PC-3 (cell line): Measurements from ENCODE around the gene TMEM125. TPM values are rescaled to one million over a fixed set of nuclear protein-coding genes. Genes with fewer than 3 reads are reported as not detected.

ENCODE experiments used
- ATAC-seq: fragments of 200-7000 bp; cut with Tn5 transposase; 2 replicates; pipeline ENCODE4 v1.9.1; 2020; ENCODE audit warnings: mild to moderate bottlenecking, moderate library complexity
- BruUV-seq: library from RNA; stranded (reverse); fragments of 400-500 nt; replicated peaks from 2 replicates; lab custom pipeline; 2021; lab: Mats Ljungman, UMichigan
- CTCF ChIA-PET: fragments of 300-600 bp; sonication (Branson Sonifier 250); formaldehyde crosslinking; loops from one replicate; lab custom pipeline; 2022; ENCODE audit warnings: antibody characterized with exemption; lab: Charles Lee
- POLR2A ChIA-PET: fragments of 300-600 bp; sonication (Branson Sonifier 250); formaldehyde crosslinking; loops from one replicate; lab custom pipeline; 2022; ENCODE audit warnings: antibody characterized with exemption; ENCODE audit not compliant: unreplicated experiment; lab: Charles Lee
- DNase-seq: peaks from one replicate; pipeline ENCODE4 v3.0.0-alpha.2; 2015
- H2AFZ ChIP-seq: fragments of 300-600 bp; sonication (generic); 2 replicates; pipeline ENCODE4 v1.6.0; 2016; ENCODE audit warnings: antibody characterized with exemption, low read length
- H3F3A ChIP-seq: fragments of 300-600 bp; sonication (generic); one replicate; pipeline ENCODE4 v1.6.0; 2017; ENCODE audit warnings: antibody characterized with exemption, low read length, control low read depth, mild to moderate bottlenecking; ENCODE audit not compliant: unreplicated experiment
- H3K27ac ChIP-seq: fragments of 300-600 bp; sonication (generic); 2 replicates; pipeline ENCODE4 v1.5.1; 2016; ENCODE audit warnings: mild to moderate bottlenecking, low read length
- H3K27me3 ChIP-seq: fragments of 300-600 bp; sonication (generic); 2 replicates; pipeline ENCODE4 v1.6.1; 2016; ENCODE audit warnings: low read length, mixed read lengths
- H3K36me3 ChIP-seq: fragments of 300-600 bp; sonication (generic); 2 replicates; pipeline ENCODE4 v1.6.1; 2016; ENCODE audit warnings: low read depth, mixed run types, low read length, mixed read lengths
- H3K4me1 ChIP-seq: fragments of 300-600 bp; sonication (generic); 2 replicates; pipeline ENCODE4 v1.5.1; 2016; ENCODE audit warnings: low read length; ENCODE audit not compliant: insufficient read depth
- H3K4me2 ChIP-seq: fragments of 300-600 bp; sonication (generic); 2 replicates; pipeline ENCODE4 v1.6.0; 2016; ENCODE audit warnings: low read length
- H3K4me3 ChIP-seq: fragments of 300-600 bp; sonication (generic); 2 replicates; pipeline ENCODE4 v1.5.1; 2016; ENCODE audit warnings: mild to moderate bottlenecking, low read length, mixed read lengths
- H3K79me2 ChIP-seq: fragments of 300-600 bp; sonication (generic); 2 replicates; pipeline ENCODE4 v1.6.1; 2017; ENCODE audit warnings: low read length, mixed read lengths
- H3K9ac ChIP-seq: fragments of 300-600 bp; sonication (generic); 2 replicates; pipeline ENCODE4 v1.6.0; 2016; ENCODE audit warnings: mild to moderate bottlenecking, low read length
- H3K9me2 ChIP-seq: fragments of 300-600 bp; sonication (generic); replicated peaks from 2 replicates; pipeline ENCODE4 v1.6.1; 2016; ENCODE audit warnings: mixed run types, low read length, mixed read lengths
- H3K9me3 ChIP-seq: fragments of 300-600 bp; sonication (generic); 2 replicates; pipeline ENCODE4 v1.6.1; 2016; ENCODE audit warnings: low read length, mixed read lengths
- H4K20me1 ChIP-seq: fragments of 300-600 bp; sonication (generic); 2 replicates; pipeline ENCODE4 v1.6.1; 2016; ENCODE audit warnings: low read length, mixed read lengths
- EZH2 ChIP-seq: fragments of 300-600 bp; sonication (generic); IDR thresholded peaks from one replicate; pipeline ENCODE4 v1.6.1; 2017; ENCODE audit warnings: antibody characterized with exemption, mild to moderate bottlenecking, low read length; ENCODE audit not compliant: unreplicated experiment
- EZH2phosphoT487 ChIP-seq: fragments of 300-600 bp; sonication (generic); IDR thresholded peaks from 2 replicates; pipeline ENCODE4 v1.6.1; 2018; ENCODE audit warnings: mild to moderate bottlenecking, antibody characterized with exemption, low read length, borderline replicate concordance
- intact Hi-C: fragments of 100-400 bp; cut with micrococcal nuclease; formaldehyde crosslinking; loops from 2 replicates; pipeline ENCODE4 v1.9.0; 2023
- total RNA-seq: library from RNA; depleted of rRNA; stranded (reverse); fragments of >200 nt; gene quantifications from 2 replicates; pipeline ENCODE4 v1.2.3, GENCODE V29; 2014
- TF ChIP-seq, protein P1 (sequence below): fragments of 300-600 bp; sonication (generic); conservative IDR thresholded peaks from 2 replicates; pipeline ENCODE4 v1.5.1; 2017; ENCODE audit warnings: antibody characterized with exemption, low read depth, mild to moderate bottlenecking, low read length

Gene TMEM125
- total RNA-seq, 1 experiment from 2014 or later: 9.8 TPM

DNA sequence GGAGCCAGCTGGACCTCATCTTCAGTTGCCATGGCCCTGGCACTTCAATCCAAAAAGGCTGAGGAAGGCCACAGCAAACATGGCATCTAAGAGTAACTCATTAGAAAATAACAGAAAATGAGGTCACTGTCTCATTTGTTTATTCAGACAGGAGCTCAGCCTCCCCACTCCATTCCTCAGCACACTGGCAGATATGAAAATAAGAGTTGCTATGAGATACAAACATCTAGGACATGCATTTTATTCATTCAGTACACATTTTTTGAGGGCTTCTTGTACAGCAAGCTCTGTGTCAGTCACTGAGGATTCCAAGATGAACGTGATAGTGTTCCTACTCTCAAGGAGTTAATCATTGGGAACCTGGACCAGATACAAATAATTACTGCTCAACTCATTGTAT, 32.7 kb upstream of the TMEM125 start:
- H3K4me2 ChIP-seq: no peak overlapping the region
- H3F3A ChIP-seq: no peaks in the 10 kb centered on the region
- H3K9ac ChIP-seq: no peak overlapping the region
- H3K4me3 ChIP-seq: no peak overlapping the region
- ChIA-PET CTCF (no interaction called here), POLR2A (no interaction called here)
- intact Hi-C loops: no loop called here
- H3K9me3 ChIP-seq: no peaks in the 10 kb centered on the region
- H3K27ac ChIP-seq: no peak overlapping the region
- no peak for ATAC-seq
- peaks cover 28% of the 10 kb centered on the region for H3K4me1 ChIP-seq
- no peak overlapping the region for H2AFZ ChIP-seq
- H3K27me3 ChIP-seq: no peaks in the 10 kb centered on the region
- no peak for DNase-seq
- no peaks in the 10 kb centered on the region for H3K9me2 ChIP-seq
- TF ChIP-seq EZH2phosphoT487 (no peak), EZH2 (no peak)
- TF ChIP-seq, protein P1, sequence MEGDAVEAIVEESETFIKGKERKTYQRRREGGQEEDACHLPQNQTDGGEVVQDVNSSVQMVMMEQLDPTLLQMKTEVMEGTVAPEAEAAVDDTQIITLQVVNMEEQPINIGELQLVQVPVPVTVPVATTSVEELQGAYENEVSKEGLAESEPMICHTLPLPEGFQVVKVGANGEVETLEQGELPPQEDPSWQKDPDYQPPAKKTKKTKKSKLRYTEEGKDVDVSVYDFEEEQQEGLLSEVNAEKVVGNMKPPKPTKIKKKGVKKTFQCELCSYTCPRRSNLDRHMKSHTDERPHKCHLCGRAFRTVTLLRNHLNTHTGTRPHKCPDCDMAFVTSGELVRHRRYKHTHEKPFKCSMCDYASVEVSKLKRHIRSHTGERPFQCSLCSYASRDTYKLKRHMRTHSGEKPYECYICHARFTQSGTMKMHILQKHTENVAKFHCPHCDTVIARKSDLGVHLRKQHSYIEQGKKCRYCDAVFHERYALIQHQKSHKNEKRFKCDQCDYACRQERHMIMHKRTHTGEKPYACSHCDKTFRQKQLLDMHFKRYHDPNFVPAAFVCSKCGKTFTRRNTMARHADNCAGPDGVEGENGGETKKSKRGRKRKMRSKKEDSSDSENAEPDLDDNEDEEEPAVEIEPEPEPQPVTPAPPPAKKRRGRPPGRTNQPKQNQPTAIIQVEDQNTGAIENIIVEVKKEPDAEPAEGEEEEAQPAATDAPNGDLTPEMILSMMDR: no peak
- no peaks in the 10 kb centered on the region for H3K36me3 ChIP-seq
- H3K79me2 ChIP-seq: no peaks in the 10 kb centered on the region
- no peaks in the 10 kb centered on the region for H4K20me1 ChIP-seq
- BruUV-seq: no TSS peak

DNA sequence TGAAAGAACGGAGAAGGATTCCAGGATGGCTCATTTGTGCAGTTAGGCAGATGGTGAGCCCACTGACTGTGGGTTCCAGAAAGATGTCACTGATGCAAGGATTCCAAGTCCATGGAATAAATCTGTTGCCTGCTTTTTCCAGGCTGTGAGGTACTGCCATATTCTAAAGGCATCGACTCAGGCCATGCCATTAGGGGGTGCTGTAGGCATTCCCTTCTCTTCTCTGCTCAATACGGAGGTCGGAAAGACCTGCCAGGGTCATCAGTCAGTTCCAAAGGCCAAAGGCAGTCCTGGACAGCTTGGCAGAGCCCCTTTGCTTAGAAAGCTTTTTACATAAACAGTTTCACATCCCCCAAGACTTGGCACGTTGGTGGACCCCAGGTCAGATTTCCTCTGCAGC, 31.7 kb upstream of the TMEM125 start:
- no peaks in the 10 kb centered on the region for H3K79me2 ChIP-seq
- no peak overlapping the region for H3K9ac ChIP-seq
- ChIA-PET CTCF (no interaction called here), POLR2A (no interaction called here)
- no peaks in the 10 kb centered on the region for H3K36me3 ChIP-seq
- H4K20me1 ChIP-seq: no peaks in the 10 kb centered on the region
- H3K4me1 ChIP-seq: peaks cover 23% of the 10 kb centered on the region
- no TSS peak for BruUV-seq
- intact Hi-C loops: loop anchor here (1.0 kb wide), 1 partner anchor 120 kb away; the partner anchor contains the start of gene CDC20
- no peaks in the 10 kb centered on the region for H3F3A ChIP-seq
- H3K27me3 ChIP-seq: no peaks in the 10 kb centered on the region
- H3K4me3 ChIP-seq: no peak overlapping the region
- ATAC-seq: peak; percentile 53
- no peaks in the 10 kb centered on the region for H3K9me3 ChIP-seq
- no peak overlapping the region for H2AFZ ChIP-seq
- H3K9me2 ChIP-seq: no peaks in the 10 kb centered on the region
- TF ChIP-seq, protein P1: peak; percentile 82
- no peak for TF ChIP-seq EZH2
- peak; percentile 74 for DNase-seq
- H3K4me2 ChIP-seq: no peak overlapping the region
- H3K27ac ChIP-seq: no peak overlapping the region

DNA sequence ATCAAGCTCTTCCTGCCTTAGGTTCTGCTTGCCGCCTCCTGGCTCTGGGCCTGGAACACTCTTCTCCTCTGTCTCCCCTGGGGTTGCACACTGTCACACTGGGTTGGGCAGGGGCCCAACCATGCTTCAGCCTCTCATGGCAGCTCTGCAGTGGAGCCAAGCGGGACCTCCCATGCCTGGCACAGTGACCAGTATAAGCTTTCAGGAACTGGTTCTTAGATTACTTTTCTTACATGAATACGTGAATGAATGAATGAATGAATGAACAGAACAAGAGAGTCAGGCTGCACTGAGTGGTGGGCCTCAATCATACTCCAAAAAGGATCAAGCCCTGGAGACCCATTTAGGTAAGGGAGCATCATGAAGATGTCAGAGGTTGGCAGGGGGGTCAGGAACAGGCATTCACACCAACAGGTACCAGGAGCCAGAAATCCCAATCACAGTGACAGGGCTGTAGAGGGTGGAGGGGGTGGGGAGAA, 30.8 kb upstream of the TMEM125 start:
- TF ChIP-seq EZH2phosphoT487: no peak
- TF ChIP-seq, protein P1: no peak
- no peak for TF ChIP-seq EZH2
- intact Hi-C loops: loop anchor here (1.0 kb wide), 1 partner anchor 119 kb away; the partner anchor contains the start of gene CDC20
- H3K4me2 ChIP-seq: no peak overlapping the region
- no peaks in the 10 kb centered on the region for H3K9me3 ChIP-seq
- H3K27ac ChIP-seq: no peak overlapping the region
- BruUV-seq: no TSS peak
- H3K79me2 ChIP-seq: no peaks in the 10 kb centered on the region
- DNase-seq (no peak), ATAC-seq (no peak)
- H3K9ac ChIP-seq: no peak overlapping the region
- no peaks in the 10 kb centered on the region for H3F3A ChIP-seq
- no peaks in the 10 kb centered on the region for H3K36me3 ChIP-seq
- no peaks in the 10 kb centered on the region for H3K27me3 ChIP-seq
- ChIA-PET POLR2A (no interaction called here), CTCF (interaction anchor here (0.5 kb wide), 1 partner anchor 173 kb away, joined by 3 read pairs; no protein-coding TSS in a partner anchor)
- peaks cover 23% of the 10 kb centered on the region for H3K4me1 ChIP-seq
- H2AFZ ChIP-seq: no peak overlapping the region
- H3K4me3 ChIP-seq: no peak overlapping the region
- H4K20me1 ChIP-seq: no peaks in the 10 kb centered on the region
- no peaks in the 10 kb centered on the region for H3K9me2 ChIP-seq
